Measurements from ENCODE around the gene GRK2. TPM values are rescaled to one million over a fixed set of nuclear protein-coding genes. Genes with fewer than 3 reads are reported as not detected.

Gene GRK2
- total and polyA plus RNA-seq, 12 donors = 26.4 to 159 (median 59.6) TPM

DNA sequence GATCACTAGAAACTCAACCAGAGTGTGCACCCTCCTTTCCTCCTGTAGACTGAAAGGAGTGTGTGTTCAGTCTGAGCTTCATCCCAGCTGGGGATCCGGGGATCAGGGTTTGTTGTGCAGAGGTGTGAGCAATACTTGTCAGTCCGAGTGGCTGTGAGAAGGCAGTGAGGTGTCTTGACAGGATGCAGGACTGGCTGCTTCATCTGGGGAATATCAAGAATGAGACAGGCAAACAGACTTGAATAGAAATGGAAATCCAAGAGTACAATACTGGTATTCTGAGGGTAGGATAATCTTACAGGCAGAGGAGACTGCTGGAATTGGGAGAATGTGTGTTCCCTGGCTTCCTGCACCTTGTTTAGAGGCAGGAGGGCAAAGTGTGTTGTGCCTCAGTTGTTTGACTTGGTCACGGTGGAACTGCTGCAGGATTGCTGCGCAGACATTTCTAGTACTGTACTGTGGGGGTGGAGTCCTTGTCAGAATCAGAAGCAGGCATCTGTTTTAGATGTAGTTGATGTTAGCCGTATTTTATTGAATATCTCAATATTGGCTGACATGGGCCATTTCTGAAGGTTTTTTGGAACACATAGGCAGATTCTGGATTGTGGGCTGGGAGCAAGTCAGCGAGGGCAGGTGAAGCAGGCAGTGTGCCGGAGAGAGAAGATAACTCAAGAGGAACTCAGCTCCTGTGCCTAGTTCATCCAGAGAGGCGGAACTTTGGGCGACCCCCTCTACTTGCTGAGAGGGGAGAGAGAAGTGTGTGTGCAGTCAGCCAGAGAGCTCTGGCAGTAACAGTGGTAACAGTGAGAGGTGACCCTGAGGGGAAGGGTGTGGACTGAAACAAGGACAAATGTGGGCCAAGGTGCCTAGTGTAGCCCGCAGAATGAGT lies 27.1 kb upstream of the GRK2 start:
- H3K9me3 ChIP-seq (replicated peaks in 1 of 3) = no peaks in the 10 kb centered on the region
- 4 to 11% (median 9%) methylated on average over 10 of the region's 10 CpGs for WGBS, 4 donors
- intact Hi-C loops (cut with DNase I) = no loop called here
- H3K27ac ChIP-seq = peak overlapping the region; percentile 25 to 89 (median 64)
- peak overlapping the region in 1 of 4 donors; percentile 1 for H3K4me3 ChIP-seq
- peak in 1 of 7 donors; percentile 23 for DNase-seq
- peaks cover 41 to 47% of the 10 kb centered on the region in 2 donors for H3K4me1 ChIP-seq (replicated peaks in 1 of 2)
- TF ChIP-seq, protein P1, sequence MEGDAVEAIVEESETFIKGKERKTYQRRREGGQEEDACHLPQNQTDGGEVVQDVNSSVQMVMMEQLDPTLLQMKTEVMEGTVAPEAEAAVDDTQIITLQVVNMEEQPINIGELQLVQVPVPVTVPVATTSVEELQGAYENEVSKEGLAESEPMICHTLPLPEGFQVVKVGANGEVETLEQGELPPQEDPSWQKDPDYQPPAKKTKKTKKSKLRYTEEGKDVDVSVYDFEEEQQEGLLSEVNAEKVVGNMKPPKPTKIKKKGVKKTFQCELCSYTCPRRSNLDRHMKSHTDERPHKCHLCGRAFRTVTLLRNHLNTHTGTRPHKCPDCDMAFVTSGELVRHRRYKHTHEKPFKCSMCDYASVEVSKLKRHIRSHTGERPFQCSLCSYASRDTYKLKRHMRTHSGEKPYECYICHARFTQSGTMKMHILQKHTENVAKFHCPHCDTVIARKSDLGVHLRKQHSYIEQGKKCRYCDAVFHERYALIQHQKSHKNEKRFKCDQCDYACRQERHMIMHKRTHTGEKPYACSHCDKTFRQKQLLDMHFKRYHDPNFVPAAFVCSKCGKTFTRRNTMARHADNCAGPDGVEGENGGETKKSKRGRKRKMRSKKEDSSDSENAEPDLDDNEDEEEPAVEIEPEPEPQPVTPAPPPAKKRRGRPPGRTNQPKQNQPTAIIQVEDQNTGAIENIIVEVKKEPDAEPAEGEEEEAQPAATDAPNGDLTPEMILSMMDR (IDR thresholded peaks at IDR 0.05) = no peak
- TF ChIP-seq POLR2A (IDR thresholded peaks at IDR 0.05) = no peak
- peaks cover 0 to 13% of the 10 kb centered on the region in 2 donors for H3K36me3 ChIP-seq (replicated peaks in 1 of 2)
- H3K27me3 ChIP-seq = no peaks in the 10 kb centered on the region

DNA sequence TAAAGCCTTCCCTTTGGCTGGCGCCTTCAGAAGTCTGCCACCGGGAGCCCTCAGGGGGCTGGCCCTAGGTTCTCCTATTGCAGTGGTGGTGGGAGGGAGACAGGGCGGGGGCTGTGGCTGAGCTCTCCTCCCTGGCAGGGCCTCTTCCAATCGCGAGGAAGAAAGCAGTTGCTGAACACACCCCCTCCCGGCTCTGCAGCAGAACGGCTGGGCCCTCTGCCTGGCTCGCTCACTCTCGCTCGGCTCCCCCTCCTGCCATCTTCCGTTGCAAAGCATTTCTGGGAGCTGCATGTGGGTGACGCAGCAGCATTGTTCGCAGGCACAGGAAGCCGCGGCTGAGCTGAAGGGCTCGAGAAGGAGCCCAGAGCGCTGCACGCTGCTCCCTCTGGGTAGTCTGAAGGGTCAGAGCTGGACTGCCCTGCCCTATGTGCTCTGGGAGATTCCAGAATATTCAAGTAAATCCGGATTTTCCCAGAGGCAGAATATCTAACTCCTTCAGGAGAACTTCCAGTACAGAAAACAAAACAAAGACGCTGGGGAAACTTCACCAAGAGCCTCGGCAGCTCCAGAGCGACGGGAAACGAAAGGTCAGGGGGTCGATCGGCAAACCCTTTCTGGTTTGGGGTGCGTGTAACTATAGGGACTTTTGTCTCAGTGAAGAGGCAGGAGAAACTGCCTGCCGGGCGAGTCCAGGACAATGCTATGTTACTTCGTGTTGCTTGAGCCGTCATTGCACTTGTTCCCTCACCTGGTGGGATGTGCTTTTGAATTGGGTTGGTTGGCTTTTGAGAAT lies 26.3 kb upstream of the GRK2 start:
- intact Hi-C loops (cut with DNase I) = no loop called here
- WGBS, 4 donors = 0 to 1% (median 0%) methylated on average over 15 to 31 of the region's 31 CpGs
- H3K27ac ChIP-seq = peak overlapping the region; percentile 86 to 90 (median 88)
- peak overlapping the region in 3 of 4 donors; percentile 24 to 60 (median 25) for H3K4me3 ChIP-seq
- TF ChIP-seq, protein P1 (IDR thresholded peaks at IDR 0.05) = peak in 3 of 6 experiments; percentile 15 to 28 (median 23)
- TF ChIP-seq POLR2A (IDR thresholded peaks at IDR 0.05) = peak; percentile 91 to 99
- H3K9me3 ChIP-seq (replicated peaks in 1 of 3) = no peaks in the 10 kb centered on the region
- peaks cover 41 to 48% of the 10 kb centered on the region in 2 donors for H3K4me1 ChIP-seq (replicated peaks in 1 of 2)
- H3K27me3 ChIP-seq = no peaks in the 10 kb centered on the region
- peaks cover 0 to 21% of the 10 kb centered on the region in 2 donors for H3K36me3 ChIP-seq (replicated peaks in 1 of 2)
- DNase-seq = peak; percentile 96 to 99 (median 99)

DNA sequence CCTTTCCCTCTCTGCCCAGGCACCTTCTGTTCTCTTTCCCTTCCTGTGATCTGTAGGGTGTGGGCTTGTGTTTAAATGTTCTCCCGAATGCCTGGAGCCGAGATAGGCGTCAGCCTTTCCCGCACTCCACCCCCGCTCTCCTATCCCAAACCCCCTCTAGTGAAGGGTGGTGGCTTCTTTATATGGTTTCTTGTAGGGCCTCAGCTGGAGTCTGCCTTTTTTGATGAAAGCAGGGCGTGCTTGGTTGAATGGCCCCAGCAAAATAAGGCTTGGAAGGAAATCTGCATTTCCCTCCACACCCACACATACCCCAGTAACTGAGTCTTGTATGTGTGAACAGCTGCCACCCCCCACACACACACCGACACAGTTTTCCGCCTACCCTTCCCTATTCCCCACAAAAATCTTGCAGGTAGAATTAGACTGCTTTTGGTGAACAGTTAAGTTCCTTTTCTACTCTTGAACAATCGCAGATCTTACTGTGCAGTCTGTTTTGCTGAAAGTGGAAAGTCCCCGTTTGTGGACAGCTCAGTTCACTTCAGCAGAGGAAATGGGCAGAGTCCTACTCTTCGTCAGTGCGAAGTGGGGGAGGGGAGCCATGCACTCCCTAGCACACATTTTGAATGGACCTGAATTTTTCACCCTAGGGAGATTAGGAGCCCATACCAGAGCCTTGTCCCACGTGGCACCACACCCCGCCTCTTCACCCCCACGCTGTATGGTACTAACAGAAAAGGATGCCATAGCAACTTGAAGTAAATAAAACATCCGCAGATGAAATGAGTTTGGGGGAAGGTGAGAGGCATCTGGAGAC lies 25.5 kb upstream of the GRK2 start:
- H3K9me3 ChIP-seq (replicated peaks in 1 of 3) = no peaks in the 10 kb centered on the region
- WGBS, 4 donors = 1 to 3% (median 2%) methylated on average over 15 to 16 of the region's 16 CpGs
- DNase-seq = peak; percentile 62 to 85 (median 76)
- peak overlapping the region; percentile 86 to 90 (median 88) for H3K27ac ChIP-seq
- peak overlapping the region in 3 of 4 donors; percentile 24 to 60 (median 25) for H3K4me3 ChIP-seq
- peaks cover 0 to 29% of the 10 kb centered on the region in 2 donors for H3K36me3 ChIP-seq (replicated peaks in 1 of 2)
- intact Hi-C loops (cut with DNase I) = no loop called here
- no peaks in the 10 kb centered on the region for H3K27me3 ChIP-seq
- TF ChIP-seq POLR2A (IDR thresholded peaks at IDR 0.05) = peak in 1 of 2 donors; percentile 52
- TF ChIP-seq, protein P1 (IDR thresholded peaks at IDR 0.05) = no peak
- peaks cover 41 to 48% of the 10 kb centered on the region in 2 donors for H3K4me1 ChIP-seq (replicated peaks in 1 of 2)

Measured in adrenal gland (tissue), 12 donors.